ENCODE data around the gene ASTN1.

The ASTN1 gene

GRCh38 chr1:176849281-176849680 is 315.2 kb downstream of the ASTN1 start:
- Histone ChIP-seq H3K36me3 (replicated peaks) (no peaks in the 10 kb centered on the region), H3K27ac (no peak overlapping the region), H3K4me3 (ENCODE audit: low read depth, low read length) (no peak overlapping the region), H3K27me3 (replicated peaks) (no peaks in the 10 kb centered on the region)
- no peak for TF ChIP-seq CTCF (IDR thresholded peaks at IDR 0.05; ENCODE audit: low read depth, low read length, missing control alignments)
- DNase-seq: no peak
- in situ Hi-C loops (cut with HindIII; ENCODE audit: low pct_ligation_motif_present, low sequenced_read_pairs): no loop called here

- in situ Hi-C loops (cut with HindIII; ENCODE audit: low pct_ligation_motif_present, low sequenced_read_pairs): no loop called here
- Histone ChIP-seq H3K27me3 (replicated peaks) (no peaks in the 10 kb centered on the region), H3K27ac (no peak overlapping the region), H3K36me3 (replicated peaks) (no peaks in the 10 kb centered on the region), H3K4me3 (ENCODE audit: low read depth, low read length) (no peak overlapping the region)
- no peak for TF ChIP-seq CTCF (IDR thresholded peaks at IDR 0.05; ENCODE audit: low read depth, low read length, missing control alignments)
- no peak for DNase-seq
Observed at GRCh38 chr1:176847052-176847451, 317.5 kb downstream of the ASTN1 start.

GRCh38 chr1:176843352-176844297 is 320.9 kb downstream of the ASTN1 start:
- in situ Hi-C loops (cut with HindIII; ENCODE audit: low pct_ligation_motif_present, low sequenced_read_pairs): no loop called here

GRCh38 chr1:176841238-176841637 is 323.3 kb downstream of the ASTN1 start:
- in situ Hi-C loops (cut with HindIII; ENCODE audit: low pct_ligation_motif_present, low sequenced_read_pairs): no loop called here
- Histone ChIP-seq H3K27ac (no peak overlapping the region), H3K27me3 (replicated peaks) (no peaks in the 10 kb centered on the region), H3K4me3 (ENCODE audit: low read depth, low read length) (no peak overlapping the region), H3K36me3 (replicated peaks) (no peaks in the 10 kb centered on the region)
- DNase-seq: no peak
- no peak for TF ChIP-seq CTCF (IDR thresholded peaks at IDR 0.05; ENCODE audit: low read depth, low read length, missing control alignments)

More at GRCh38 chr1:176843352-176844297, 320.9 kb downstream of the ASTN1 start:
- Histone ChIP-seq H3K27ac (no peak overlapping the region), H3K27me3 (replicated peaks) (no peaks in the 10 kb centered on the region), H3K4me3 (ENCODE audit: low read depth, low read length) (no peak overlapping the region), H3K36me3 (replicated peaks) (no peaks in the 10 kb centered on the region)
- peak; percentile 33 for TF ChIP-seq CTCF (IDR thresholded peaks at IDR 0.05; ENCODE audit: low read depth, low read length, missing control alignments)
- no peak for DNase-seq

- Histone ChIP-seq H3K4me3 (ENCODE audit: low read depth, low read length) (no peak overlapping the region), H3K27me3 (replicated peaks) (no peaks in the 10 kb centered on the region), H3K27ac (no peak overlapping the region), H3K36me3 (replicated peaks) (no peaks in the 10 kb centered on the region)
- TF ChIP-seq CTCF (IDR thresholded peaks at IDR 0.05; ENCODE audit: low read depth, low read length, missing control alignments): no peak
- in situ Hi-C loops (cut with HindIII; ENCODE audit: low pct_ligation_motif_present, low sequenced_read_pairs): no loop called here
- no peak for DNase-seq
Observed at GRCh38 chr1:176839216-176839615, 325.3 kb downstream of the ASTN1 start.

All from brain microvascular endothelial cell (primary cell).